G401 (cell line): ENCODE data around the gene ANKRD22. TPM values are rescaled to one million over a fixed set of nuclear protein-coding genes. Genes with fewer than 3 reads are reported as not detected.

Source experiments
- DNase-seq: peaks from one replicate; pipeline ENCODE4 v3.0.0-alpha.2; 2015; ENCODE audit warnings: low spot score
- in situ Hi-C: cut with HindIII; loops from 2 replicates; pipeline ENCODE4 v1.10.0; 2016; ENCODE audit warnings: low sequenced_read_pairs, mixed read lengths
- total RNA-seq: library from RNA; depleted of rRNA; stranded (reverse); fragments of >200 nt; shearing (Covaris generic); gene quantifications from 2 replicates; pipeline ENCODE4 v1.2.3, GENCODE V29; 2014

ANKRD22 gene
- total RNA-seq, 1 experiment from 2014 or later: not detected

GRCh38 chr10:88880282-88881076, 28.8 kb upstream of the ANKRD22 start:
- peak; percentile 81 for DNase-seq
- in situ Hi-C loops: no loop called here

GRCh38 chr10:88879534-88880281, 28.1 kb upstream of the ANKRD22 start, which contains the start of gene STAMBPL1:
Gene STAMBPL1, plus strand, starts transcription at chr10:88880245. Its CDS starts 21,464 bp downstream, at chr10:88901709.
- peak; percentile 77 for DNase-seq
- in situ Hi-C loops: no loop called here

- no peak for DNase-seq
Observed at GRCh38 chr10:88877298-88877697, 25.7 kb upstream of the ANKRD22 start.

GRCh38 chr10:88875081-88875480, 23.4 kb upstream of the ANKRD22 start:
- in situ Hi-C loops: no loop called here
- DNase-seq: no peak

More at GRCh38 chr10:88877298-88877697, 25.7 kb upstream of the ANKRD22 start:
- in situ Hi-C loops: no loop called here

- DNase-seq: no peak
- in situ Hi-C loops: no loop called here
Observed at GRCh38 chr10:88874281-88874680, 22.6 kb upstream of the ANKRD22 start.

GRCh38 chr10:88873757-88874156, 22.1 kb upstream of the ANKRD22 start:
- DNase-seq: no peak
- in situ Hi-C loops: no loop called here

GRCh38 chr10:88870089-88870488, 18.4 kb upstream of the ANKRD22 start:
- in situ Hi-C loops: no loop called here
- DNase-seq: no peak

GRCh38 chr10:88866454-88866853, 14.8 kb upstream of the ANKRD22 start:
- in situ Hi-C loops: no loop called here
- DNase-seq: no peak

GRCh38 chr10:88865281-88865876, 13.7 kb upstream of the ANKRD22 start:
- no peak for DNase-seq
- in situ Hi-C loops: no loop called here

- DNase-seq: no peak
- in situ Hi-C loops: no loop called here
Observed at GRCh38 chr10:88861036-88861435, 9.4 kb upstream of the ANKRD22 start.

- in situ Hi-C loops: no loop called here
- DNase-seq: no peak
Observed at GRCh38 chr10:88858491-88858890, 6.8 kb upstream of the ANKRD22 start.

GRCh38 chr10:88857831-88858230, 6.2 kb upstream of the ANKRD22 start:
- DNase-seq: no peak
- in situ Hi-C loops: no loop called here

GRCh38 chr10:88854684-88855083, 3.0 kb upstream of the ANKRD22 start:
- no peak for DNase-seq
- in situ Hi-C loops: no loop called here

- DNase-seq: no peak
- in situ Hi-C loops: no loop called here
Observed at GRCh38 chr10:88853155-88853881, 1.7 kb upstream of the ANKRD22 start.

- DNase-seq: no peak
- in situ Hi-C loops: no loop called here
Observed at GRCh38 chr10:88852327-88852726, 683 bp upstream of the ANKRD22 start.

- in situ Hi-C loops: no loop called here
- DNase-seq: no peak
Observed at GRCh38 chr10:88850712-88851111, 932 bp downstream of the ANKRD22 start.

- in situ Hi-C loops: no loop called here
- DNase-seq: no peak
Observed at GRCh38 chr10:88849234-88849633, 2.4 kb downstream of the ANKRD22 start.

- in situ Hi-C loops: no loop called here
- no peak for DNase-seq
Observed at GRCh38 chr10:88848499-88848898, 3.1 kb downstream of the ANKRD22 start.

- in situ Hi-C loops: no loop called here
- DNase-seq: no peak
Observed at GRCh38 chr10:88843171-88843570, 8.5 kb downstream of the ANKRD22 start.
